GM12865 (cell line): ENCODE measurements around the gene HOXA9.

ENCODE experiments used
- DNase-seq: peaks from one replicate; pipeline ENCODE4 v3.0.0; 2010; ENCODE audit warnings: low read depth
- H3K4me3 ChIP-seq: 2 replicates; pipeline ENCODE4 v1.5.1; 2011; ENCODE audit warnings: mild to moderate bottlenecking, low read depth, low read length, control low read depth
- TF ChIP-seq, protein P1 (sequence below): IDR thresholded peaks from 2 replicates; pipeline ENCODE4 v1.5.1; 2011; ENCODE audit warnings: low read length, control low read depth, low read depth, inconsistent platforms; ENCODE audit not compliant: insufficient read depth; ENCODE audit errors: missing control alignments

The HOXA9 gene

GRCh38 chr7:27123007-27123476 is 42.3 kb downstream of the HOXA9 start:
- H3K4me3 ChIP-seq = no peak overlapping the region
- TF ChIP-seq, protein P1, sequence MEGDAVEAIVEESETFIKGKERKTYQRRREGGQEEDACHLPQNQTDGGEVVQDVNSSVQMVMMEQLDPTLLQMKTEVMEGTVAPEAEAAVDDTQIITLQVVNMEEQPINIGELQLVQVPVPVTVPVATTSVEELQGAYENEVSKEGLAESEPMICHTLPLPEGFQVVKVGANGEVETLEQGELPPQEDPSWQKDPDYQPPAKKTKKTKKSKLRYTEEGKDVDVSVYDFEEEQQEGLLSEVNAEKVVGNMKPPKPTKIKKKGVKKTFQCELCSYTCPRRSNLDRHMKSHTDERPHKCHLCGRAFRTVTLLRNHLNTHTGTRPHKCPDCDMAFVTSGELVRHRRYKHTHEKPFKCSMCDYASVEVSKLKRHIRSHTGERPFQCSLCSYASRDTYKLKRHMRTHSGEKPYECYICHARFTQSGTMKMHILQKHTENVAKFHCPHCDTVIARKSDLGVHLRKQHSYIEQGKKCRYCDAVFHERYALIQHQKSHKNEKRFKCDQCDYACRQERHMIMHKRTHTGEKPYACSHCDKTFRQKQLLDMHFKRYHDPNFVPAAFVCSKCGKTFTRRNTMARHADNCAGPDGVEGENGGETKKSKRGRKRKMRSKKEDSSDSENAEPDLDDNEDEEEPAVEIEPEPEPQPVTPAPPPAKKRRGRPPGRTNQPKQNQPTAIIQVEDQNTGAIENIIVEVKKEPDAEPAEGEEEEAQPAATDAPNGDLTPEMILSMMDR = no peak
- DNase-seq = no peak

DNA sequence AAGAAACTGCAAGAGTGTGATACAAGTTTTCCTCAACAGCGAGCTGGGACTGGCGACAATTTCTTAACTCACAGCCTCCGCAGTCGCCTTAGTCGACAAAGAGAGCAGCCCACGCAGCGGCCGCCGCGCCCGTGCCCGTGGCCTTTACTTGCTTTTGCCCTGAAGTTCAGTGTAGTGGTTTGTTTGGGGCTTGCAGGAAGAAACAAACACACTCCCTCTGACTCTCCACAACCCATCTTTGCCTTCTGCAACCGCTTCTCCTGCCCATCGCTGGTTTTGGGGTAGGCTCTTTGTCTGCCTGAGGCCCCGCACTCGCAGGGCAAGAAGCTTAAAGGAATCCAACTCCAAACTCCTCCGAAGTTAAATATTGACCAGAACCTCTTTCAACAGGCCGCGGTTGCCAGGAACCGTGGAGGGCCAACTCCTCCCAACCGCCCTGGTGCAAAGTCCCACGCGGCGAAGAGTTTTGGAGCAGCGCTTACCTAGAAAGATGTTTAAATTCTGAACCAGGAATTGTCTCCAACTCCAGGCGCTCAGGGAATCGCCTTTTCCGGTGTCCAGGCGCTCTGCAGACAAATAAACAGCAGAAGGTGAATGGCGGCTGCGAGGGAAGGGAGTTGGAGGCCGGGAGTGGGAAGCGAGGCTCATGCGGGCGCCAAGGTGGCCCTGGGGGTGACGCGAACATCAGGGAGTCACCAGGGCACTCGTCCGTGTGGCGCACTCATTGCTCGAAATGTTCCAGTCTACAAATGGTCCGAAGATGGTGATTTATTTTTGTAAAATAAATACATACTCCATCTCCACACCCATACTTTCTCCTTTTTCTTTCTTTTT is 43.0 kb downstream of the HOXA9 start:
- no peak for DNase-seq
- TF ChIP-seq, protein P1 = no peak

DNA sequence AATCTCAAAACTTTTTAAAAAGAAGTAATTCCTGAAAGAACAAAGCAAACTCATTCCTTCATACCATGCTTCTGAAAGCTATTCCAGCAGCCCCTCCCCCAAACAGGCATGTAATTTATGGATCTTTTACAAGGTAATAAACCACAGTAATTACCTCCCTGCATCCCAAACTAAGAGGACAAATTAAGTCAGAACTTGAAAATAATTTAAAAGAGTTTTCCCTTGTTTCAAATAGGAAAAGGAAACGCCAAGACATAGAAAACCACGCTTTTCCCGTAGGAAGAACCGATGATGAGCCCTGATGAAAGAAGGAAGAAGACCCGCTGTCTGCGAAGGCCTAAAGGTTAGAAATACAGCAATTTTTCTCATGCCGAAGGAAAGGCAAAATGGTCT is 43.7 kb downstream of the HOXA9 start:
- no peak overlapping the region for H3K4me3 ChIP-seq
- no peak for DNase-seq
- TF ChIP-seq, protein P1 = no peak

More for the DNA sequence above, 43.0 kb downstream of the HOXA9 start:
- H3K4me3 ChIP-seq = no peak overlapping the region

DNA sequence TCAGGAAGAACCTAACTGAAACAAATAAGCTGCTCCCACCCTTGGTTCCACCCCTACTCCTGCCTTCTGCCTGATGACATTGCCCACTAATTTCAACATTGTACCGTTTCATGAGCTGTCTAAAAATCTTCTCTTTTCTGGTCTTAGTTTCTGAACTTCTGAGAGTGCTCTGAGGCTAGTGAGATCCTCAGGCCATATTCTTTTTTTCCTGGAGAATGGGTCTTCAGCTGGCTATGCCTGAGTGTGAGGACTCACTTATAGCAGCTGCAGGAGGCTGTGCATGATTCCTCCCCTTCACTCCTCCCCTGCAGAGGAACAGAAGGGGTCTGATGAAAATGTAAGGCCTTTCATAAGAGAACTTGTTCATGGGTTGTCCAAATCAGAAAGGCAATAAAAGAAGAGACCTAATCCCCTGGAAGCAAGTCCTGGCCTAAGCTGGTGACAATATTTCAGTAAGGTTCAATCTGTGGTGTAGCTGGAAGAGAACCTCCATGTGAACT is 45.9 kb downstream of the HOXA9 start:
- no peak for DNase-seq
- H3K4me3 ChIP-seq = no peak overlapping the region
- TF ChIP-seq, protein P1 = no peak

DNA sequence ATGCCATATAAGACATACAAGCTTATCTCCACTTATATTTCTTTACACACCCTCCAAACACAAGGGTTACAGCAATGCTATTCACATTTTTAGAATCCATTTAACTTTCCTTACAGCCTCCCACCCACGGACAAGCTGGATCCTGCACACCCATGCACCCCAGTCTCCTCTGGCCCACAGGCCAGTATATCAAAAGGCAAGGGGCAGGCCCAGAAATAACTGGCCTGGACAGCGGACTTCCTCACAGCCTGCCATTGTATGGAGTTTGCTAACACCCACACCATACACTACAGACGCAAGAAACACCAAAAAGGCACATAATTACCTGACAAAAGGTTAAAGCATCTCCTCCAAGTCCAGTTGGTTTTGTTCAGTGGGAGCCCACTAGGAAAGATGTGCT is 46.8 kb downstream of the HOXA9 start:
- TF ChIP-seq, protein P1 = no peak
- no peak overlapping the region for H3K4me3 ChIP-seq
- DNase-seq = no peak

DNA sequence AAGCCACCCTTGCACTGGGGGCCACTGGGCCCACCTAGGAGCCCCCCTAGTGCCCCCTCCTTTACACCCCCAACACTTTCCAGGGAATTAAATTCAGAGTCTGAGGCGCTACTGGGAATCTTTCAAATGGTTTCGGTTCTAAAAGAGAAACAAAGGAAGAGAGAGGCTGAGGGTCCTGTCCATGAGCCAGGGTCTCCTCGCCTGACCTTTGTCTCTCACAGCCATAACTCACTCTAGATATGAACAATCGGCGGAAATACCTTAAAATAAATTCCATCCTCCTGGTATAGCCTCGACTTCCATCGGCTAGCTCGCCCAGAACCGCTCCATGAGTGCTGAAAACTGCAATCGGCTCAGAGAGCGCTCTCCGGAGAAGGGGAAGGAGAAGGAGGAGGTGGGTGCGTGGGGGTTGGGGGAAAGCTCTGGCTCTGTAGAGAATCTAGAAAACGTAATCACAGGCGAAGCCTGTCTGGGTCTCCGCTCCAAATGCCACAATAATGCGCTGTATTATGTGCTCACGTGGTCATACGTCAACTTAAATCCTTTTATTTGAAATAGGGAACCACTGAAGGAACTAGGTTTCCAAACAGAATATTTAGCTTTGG is 47.3 kb downstream of the HOXA9 start:
- TF ChIP-seq, protein P1 = no peak
- no peak overlapping the region for H3K4me3 ChIP-seq
- no peak for DNase-seq
